ENCODE results near the gene CFD. TPM values are rescaled to one million over a fixed set of nuclear protein-coding genes. Genes with fewer than 3 reads are reported as not detected.
"Not testable (repeated sequence)": the region's sequence is repeated elsewhere in the genome, so short reads cannot be mapped to it uniquely, and the experiment has no call there.

The CFD gene
- total RNA-seq, 6 donors from 2014 or later, result 101 to 393 (median 259) TPM

DNA sequence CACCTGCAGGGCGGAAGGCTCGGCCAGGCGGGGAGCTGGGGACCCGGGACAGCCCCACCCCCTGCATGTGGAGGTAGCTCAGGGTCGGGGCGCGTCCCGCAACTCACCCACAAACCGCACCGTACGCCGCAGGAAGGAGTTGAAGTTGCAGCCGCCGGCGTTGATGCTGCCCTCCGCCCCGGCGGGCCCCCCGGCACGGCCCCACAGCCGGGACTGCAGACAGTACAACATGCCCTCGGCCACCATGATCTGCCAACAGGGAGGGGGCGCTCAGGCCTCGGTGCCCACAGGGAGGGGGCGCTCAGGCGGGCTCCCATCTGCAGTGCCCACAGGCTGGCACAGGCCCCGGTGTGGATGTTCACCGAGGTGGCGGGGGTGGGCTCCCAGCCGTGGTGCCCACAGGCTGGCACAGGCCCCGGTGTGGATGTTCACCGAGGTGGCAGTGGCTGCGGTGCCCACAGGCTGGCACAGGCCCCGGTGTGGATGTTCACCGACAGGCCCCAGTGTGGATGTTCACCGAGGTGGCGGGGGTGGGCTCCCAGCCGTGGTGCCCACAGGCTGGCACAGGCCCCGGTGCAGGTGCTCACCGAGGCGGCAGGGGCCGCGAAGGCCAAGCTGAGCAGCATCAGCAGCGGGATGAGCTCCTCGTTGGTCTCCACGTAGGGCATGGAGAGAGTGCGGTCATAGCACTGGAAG lies 44.2 kb upstream of the CFD start:
- Histone ChIP-seq H3K4me1 (no peaks in the 10 kb centered on the region), H3K36me3 (peaks cover 24 to 44% (median 33%) of the 10 kb centered on the region in 4 donors), H3K9me3 (no peaks in the 10 kb centered on the region), H3K27ac (no peak overlapping the region), H3K27me3 (no peaks in the 10 kb centered on the region), H3K4me3 (no peak overlapping the region)
- DNase-seq, result peak in 1 of 2 donors; percentile 83
- ATAC-seq (ENCODE audit: low FRiP score in 2 of 2), result peak; percentile 4 to 9
- 93 to 100% methylated on average over 1 to 28 of the region's 47 CpGs for WGBS, 2 donors
- no peak for TF ChIP-seq EP300 (IDR thresholded peaks at IDR 0.05)
- TF ChIP-seq POLR2AphosphoS5 (IDR thresholded peaks at IDR 0.05), result no peak
- TF ChIP-seq, protein P1, sequence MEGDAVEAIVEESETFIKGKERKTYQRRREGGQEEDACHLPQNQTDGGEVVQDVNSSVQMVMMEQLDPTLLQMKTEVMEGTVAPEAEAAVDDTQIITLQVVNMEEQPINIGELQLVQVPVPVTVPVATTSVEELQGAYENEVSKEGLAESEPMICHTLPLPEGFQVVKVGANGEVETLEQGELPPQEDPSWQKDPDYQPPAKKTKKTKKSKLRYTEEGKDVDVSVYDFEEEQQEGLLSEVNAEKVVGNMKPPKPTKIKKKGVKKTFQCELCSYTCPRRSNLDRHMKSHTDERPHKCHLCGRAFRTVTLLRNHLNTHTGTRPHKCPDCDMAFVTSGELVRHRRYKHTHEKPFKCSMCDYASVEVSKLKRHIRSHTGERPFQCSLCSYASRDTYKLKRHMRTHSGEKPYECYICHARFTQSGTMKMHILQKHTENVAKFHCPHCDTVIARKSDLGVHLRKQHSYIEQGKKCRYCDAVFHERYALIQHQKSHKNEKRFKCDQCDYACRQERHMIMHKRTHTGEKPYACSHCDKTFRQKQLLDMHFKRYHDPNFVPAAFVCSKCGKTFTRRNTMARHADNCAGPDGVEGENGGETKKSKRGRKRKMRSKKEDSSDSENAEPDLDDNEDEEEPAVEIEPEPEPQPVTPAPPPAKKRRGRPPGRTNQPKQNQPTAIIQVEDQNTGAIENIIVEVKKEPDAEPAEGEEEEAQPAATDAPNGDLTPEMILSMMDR (IDR thresholded peaks at IDR 0.05), result no peak
- TF ChIP-seq POLR2A (IDR thresholded peaks at IDR 0.05), result no peak

DNA sequence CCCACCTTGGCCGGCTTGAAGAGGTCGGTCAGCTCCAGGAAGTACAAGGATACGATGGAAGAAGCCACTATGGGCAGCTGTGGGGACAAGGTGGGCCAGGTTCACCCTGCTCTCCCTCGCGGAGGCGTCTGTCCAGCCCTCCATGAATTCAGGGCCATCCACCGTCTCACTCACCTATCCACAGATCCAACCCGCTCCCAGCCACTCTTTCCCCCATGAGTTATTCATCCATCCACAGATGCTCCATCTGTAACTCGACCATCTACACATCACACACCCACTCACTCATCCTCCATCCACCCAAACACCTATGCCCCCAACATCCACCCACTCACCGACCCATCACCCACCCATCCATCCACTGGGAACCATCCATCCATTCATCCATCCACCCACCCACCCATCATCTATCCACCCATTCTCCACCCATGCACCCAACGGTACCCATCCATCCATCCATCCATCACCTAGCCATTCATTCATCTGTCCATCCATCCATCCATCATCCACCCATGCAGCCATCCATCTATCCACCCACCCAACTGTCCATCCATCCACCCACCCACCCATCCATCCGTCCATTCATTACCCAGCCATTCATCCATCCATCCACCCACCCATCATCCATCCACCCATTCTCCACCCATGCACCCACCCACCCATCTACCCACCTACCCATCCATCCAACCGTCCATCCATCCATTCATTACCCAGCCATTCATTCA lies 43.5 kb upstream of the CFD start:
- Histone ChIP-seq H3K9me3 (no peaks in the 10 kb centered on the region), H3K27ac (no peak overlapping the region), H3K4me1 (no peaks in the 10 kb centered on the region), H3K36me3 (peaks cover 17 to 37% (median 26%) of the 10 kb centered on the region in 4 donors), H3K27me3 (no peaks in the 10 kb centered on the region), H3K4me3 (no peak overlapping the region)
- WGBS, 2 donors, result 94 to 97% methylated on average over 13 of the region's 13 CpGs
- no peak for TF ChIP-seq POLR2AphosphoS5 (IDR thresholded peaks at IDR 0.05)
- TF ChIP-seq, protein P1 (IDR thresholded peaks at IDR 0.05), result no peak
- no peak for TF ChIP-seq EP300 (IDR thresholded peaks at IDR 0.05)
- TF ChIP-seq POLR2A (IDR thresholded peaks at IDR 0.05), result no peak
- DNase-seq, result no peak
- peak in 1 of 2 donors; percentile 4 for ATAC-seq (ENCODE audit: low FRiP score in 2 of 2)

DNA sequence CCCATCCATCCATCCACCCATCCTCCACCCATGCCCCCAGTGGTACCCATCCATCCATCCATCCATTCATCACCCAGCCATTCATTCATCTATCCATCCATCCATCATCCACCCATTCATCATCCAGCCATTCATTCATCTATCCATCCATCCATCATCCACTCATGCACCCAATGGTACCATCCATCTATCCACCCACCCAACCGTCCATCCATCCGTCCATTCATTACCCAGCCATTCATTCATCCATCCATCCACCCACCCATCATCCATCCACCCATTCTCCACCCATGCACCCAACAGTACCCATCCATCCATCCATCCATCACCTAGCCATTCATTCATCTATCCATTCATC lies 43.0 kb upstream of the CFD start:
- Histone ChIP-seq H3K36me3 (peaks cover 12 to 32% (median 21%) of the 10 kb centered on the region in 4 donors), H3K27me3 (peaks cover 0 to 4% (median 2%) of the 10 kb centered on the region in 4 donors), H3K4me3 (no peak overlapping the region), H3K4me1 (peaks cover 3 to 5% (median 4%) of the 10 kb centered on the region in 4 donors), H3K9me3 (no peaks in the 10 kb centered on the region), H3K27ac (no peak overlapping the region)
- TF ChIP-seq, protein P1 (IDR thresholded peaks at IDR 0.05), result no peak
- TF ChIP-seq EP300 (IDR thresholded peaks at IDR 0.05) (no peak), POLR2AphosphoS5 (IDR thresholded peaks at IDR 0.05) (no peak), POLR2A (IDR thresholded peaks at IDR 0.05) (no peak)
- ATAC-seq (ENCODE audit: low FRiP score in 2 of 2) (no peak), DNase-seq (no peak)
- 94 to 100% methylated on average over 2 of the region's 2 CpGs for WGBS, 2 donors

DNA sequence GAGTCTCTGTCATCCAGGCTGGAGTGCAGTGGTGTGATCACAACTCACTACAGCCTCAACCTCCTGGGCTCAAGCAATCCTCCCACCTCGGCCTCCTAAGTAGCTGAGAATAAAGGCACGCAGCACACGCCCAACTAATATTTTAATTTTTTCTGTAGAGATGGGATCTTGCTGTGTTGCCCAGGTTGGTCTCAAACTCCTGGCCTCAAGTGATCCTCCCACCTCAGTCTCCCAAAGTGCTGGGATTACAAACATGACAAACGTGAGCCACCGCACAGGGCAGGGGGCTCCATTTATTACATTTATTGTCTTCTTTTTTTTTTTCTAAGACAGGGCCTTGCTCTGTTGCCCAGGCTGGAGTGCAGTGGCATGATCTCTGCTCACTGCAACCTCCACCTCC lies 39.3 kb upstream of the CFD start:
- not testable (repeated sequence) for DNase-seq; H3K9me3 ChIP-seq; ATAC-seq (ENCODE audit: low FRiP score in 2 of 2); H3K4me3 ChIP-seq; H3K36me3 ChIP-seq; H3K27ac ChIP-seq
- peaks cover 0 to 20% (median 11%) of the 10 kb centered on the region in 4 donors for H3K27me3 ChIP-seq
- WGBS, 2 donors, result 92 to 94% methylated on average over 5 of the region's 5 CpGs
- H3K4me1 ChIP-seq, result peaks cover 21 to 27% (median 23%) of the 10 kb centered on the region in 4 donors

DNA sequence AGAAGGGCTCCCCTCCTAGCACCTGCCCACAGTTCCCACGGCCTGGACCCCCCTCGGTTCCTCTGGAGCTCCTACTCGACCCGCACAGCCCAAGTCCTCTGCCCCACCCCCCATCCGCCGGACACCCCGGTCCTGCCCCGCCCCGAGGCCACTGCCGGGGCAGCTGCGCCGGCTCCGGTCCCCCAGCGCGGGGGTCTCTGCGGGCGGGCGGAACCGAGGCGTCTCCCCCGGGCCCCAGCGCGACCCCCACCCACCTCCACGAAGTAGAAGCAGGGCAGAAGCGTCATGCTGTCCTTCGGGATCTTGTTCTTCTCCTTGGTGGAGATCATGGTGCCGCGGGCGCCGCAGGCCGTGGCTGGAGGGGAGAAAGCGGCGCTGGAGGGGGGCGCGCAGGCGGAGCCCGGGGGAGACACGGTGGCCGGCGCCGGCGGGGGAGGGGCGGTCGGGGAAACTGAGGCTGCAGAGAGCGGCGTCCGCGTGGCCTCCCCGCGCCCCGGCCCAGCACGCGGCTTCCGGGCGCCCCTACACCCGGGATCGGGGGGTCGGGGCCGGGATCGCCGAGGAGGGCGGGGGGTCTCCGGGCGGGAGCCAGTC lies 38.1 kb upstream of the CFD start:
- Histone ChIP-seq H3K27me3 (peaks cover 0 to 20% (median 11%) of the 10 kb centered on the region in 4 donors), H3K4me1 (peaks cover 21 to 27% (median 23%) of the 10 kb centered on the region in 4 donors), H3K36me3 (no peaks in the 10 kb centered on the region), H3K4me3 (peak overlapping the region; percentile 35 to 54 (median 42)), H3K9me3 (no peaks in the 10 kb centered on the region), H3K27ac (peak overlapping the region in 1 of 4 donors; percentile 40)
- TF ChIP-seq POLR2A (IDR thresholded peaks at IDR 0.05) (no peak), EP300 (IDR thresholded peaks at IDR 0.05) (no peak), POLR2AphosphoS5 (IDR thresholded peaks at IDR 0.05) (no peak)
- TF ChIP-seq, protein P1 (IDR thresholded peaks at IDR 0.05), result no peak
- DNase-seq (peak in 1 of 2 donors; percentile 85), ATAC-seq (ENCODE audit: low FRiP score in 2 of 2) (peak in 1 of 2 donors; percentile 20)
- 0% methylated on average over 5 to 25 of the region's 64 CpGs for WGBS, 2 donors
